Non-pigmented ciliary epithelial cell (primary cell): ENCODE measurements around the gene MSRB1.
"Not testable (repeated sequence)": the region's sequence is repeated elsewhere in the genome, so short reads cannot be mapped to it uniquely, and the experiment has no call there.

Source experiments
- DNase-seq: peaks from one replicate; pipeline ENCODE4 v3.0.0-alpha.2; 2010; ENCODE audit warnings: low read depth

The MSRB1 gene

GRCh38 chr16:1978476-1979120, 35.6 kb upstream of the MSRB1 start:
- DNase-seq: no peak

GRCh38 chr16:1977875-1978268, 34.9 kb upstream of the MSRB1 start:
- DNase-seq: no peak

GRCh38 chr16:1976951-1977874, 34.2 kb upstream of the MSRB1 start:
- no peak for DNase-seq

GRCh38 chr16:1976216-1976520, 33.2 kb upstream of the MSRB1 start:
- no peak for DNase-seq

GRCh38 chr16:1975432-1976215, 32.6 kb upstream of the MSRB1 start:
- no peak for DNase-seq

GRCh38 chr16:1974157-1975070, 31.4 kb upstream of the MSRB1 start:
- no peak for DNase-seq

GRCh38 chr16:1973461-1974156, 30.6 kb upstream of the MSRB1 start:
- DNase-seq: no peak

- DNase-seq: no peak
Measured at GRCh38 chr16:1972490-1972877, 29.5 kb upstream of the MSRB1 start.

- peak; percentile 62 for DNase-seq
Measured at GRCh38 chr16:1971796-1972489, 28.9 kb upstream of the MSRB1 start, which contains the start of gene TBL3. Gene TBL3 (plus strand): TSS chr16:1972053. CDS start chr16:1972165, 112 bp downstream.

- DNase-seq: no peak
Measured at GRCh38 chr16:1968146-1968953, 25.4 kb upstream of the MSRB1 start.

GRCh38 chr16:1966460-1966859, 23.5 kb upstream of the MSRB1 start, which contains the start of gene RNF151:
Gene RNF151 (plus strand): TSS chr16:1966856. CDS start chr16:1966882, 26 bp downstream.
- no peak for DNase-seq

GRCh38 chr16:1965396-1966001, 22.5 kb upstream of the MSRB1 start:
- no peak for DNase-seq

- DNase-seq: peak; percentile 89
Measured at GRCh38 chr16:1964506-1965395, 21.8 kb upstream of the MSRB1 start, which contains the start of gene RPS2. Gene RPS2 (minus strand): TSS chr16:1964826. CDS start chr16:1964625, 201 bp downstream.

- no peak for DNase-seq
Measured at GRCh38 chr16:1963806-1964505, 21.0 kb upstream of the MSRB1 start.

- DNase-seq: not testable (repeated sequence)
Measured at GRCh38 chr16:1962161-1963153, 19.5 kb upstream of the MSRB1 start.

GRCh38 chr16:1961651-1962067, 18.7 kb upstream of the MSRB1 start:
- no peak for DNase-seq
